Tibial nerve (tissue), 3 donors: ENCODE measurements around the gene C2orf72.

Experiments used
- CTCF ChIP-seq, 5 experiments: fragments of 200-600 bp in 3 of 5; fragments of 450-650 bp in 2 of 5; sonication (generic) in 3 of 5; IDR thresholded peaks; one replicate each; pipeline ENCODE4 v1.5.1; 2016 to 2019; ENCODE audit warnings: antibody characterized with exemption in 5 of 5, mild to moderate bottlenecking in 3 of 5, moderate library complexity in 2 of 5
- POLR2A ChIP-seq, 2 donors: fragments of 450-650 bp; IDR thresholded peaks; one replicate each; pipeline ENCODE4 v1.6.1; 2017; ENCODE audit warnings: antibody characterized with exemption in 2 of 2, mild to moderate bottlenecking in 2 of 2, moderate library complexity in 2 of 2

- TF ChIP-seq CTCF (IDR thresholded peaks at IDR 0.05) (no peak), POLR2A (IDR thresholded peaks at IDR 0.05) (no peak)
These were observed 1.4 kb downstream of the C2orf72 start for GRCh38 chr2:231038483-231039293.
